Activated CD4-positive, alpha-beta T cell treated with anti-CD3 and anti-CD28 coated beads, Interleukin-2, Interleukin-4, amounts not matched to agents 100 ng/mL and 50 ng/mL, durations not matched to agents 16 hours and 8 hours (primary cell): ENCODE data around the gene CNPY4.
A peak's percentile ranks its signal among the peaks of the same experiment; 100 is the strongest.

Source experiments
- DNase-seq: peaks from one replicate; pipeline ENCODE4 v3.0.0-alpha.2; 2020; ENCODE audit warnings: low spot score

Gene CNPY4

GRCh38 chr7:100091411-100092181 is 27.8 kb upstream of the CNPY4 start:
- DNase-seq: no peak

- DNase-seq: no peak
Observed at GRCh38 chr7:100093054-100093453, 26.4 kb upstream of the CNPY4 start.

GRCh38 chr7:100093498-100093897 is 25.9 kb upstream of the CNPY4 start:
- DNase-seq: no peak

- no peak for DNase-seq
Observed at GRCh38 chr7:100093925-100094486, 25.4 kb upstream of the CNPY4 start.

GRCh38 chr7:100095289-100095688 is 24.1 kb upstream of the CNPY4 start:
- no peak for DNase-seq

- no peak for DNase-seq
Observed at GRCh38 chr7:100095704-100096103, 23.7 kb upstream of the CNPY4 start.

GRCh38 chr7:100098913-100099312 is 20.5 kb upstream of the CNPY4 start:
- no peak for DNase-seq

- DNase-seq: no peak
Observed at GRCh38 chr7:100099452-100099851, 20.0 kb upstream of the CNPY4 start.

- peak; percentile 87 for DNase-seq
Observed at GRCh38 chr7:100100420-100101015, 18.9 kb upstream of the CNPY4 start.

- DNase-seq: peak; percentile 99
Observed at GRCh38 chr7:100101016-100101862, 18.2 kb upstream of the CNPY4 start, which contains the start of the genes AP4M1 and MCM7. Gene AP4M1 (plus strand): TSS chr7:100101643. CDS start chr7:100101715, 72 bp downstream. Gene MCM7 (minus strand): TSS chr7:100101397. CDS start chr7:100101294, 103 bp downstream.

GRCh38 chr7:100102950-100103840 is 16.2 kb upstream of the CNPY4 start:
- no peak for DNase-seq

- no peak for DNase-seq
Observed at GRCh38 chr7:100105534-100105933, 13.9 kb upstream of the CNPY4 start.

GRCh38 chr7:100106633-100107032 is 12.8 kb upstream of the CNPY4 start:
- no peak for DNase-seq

GRCh38 chr7:100107125-100107737 is 12.2 kb upstream of the CNPY4 start:
- no peak for DNase-seq

GRCh38 chr7:100107890-100108289 is 11.5 kb upstream of the CNPY4 start:
- DNase-seq: no peak

GRCh38 chr7:100109521-100110163 is 9.8 kb upstream of the CNPY4 start:
- no peak for DNase-seq

GRCh38 chr7:100111156-100111555 is 8.3 kb upstream of the CNPY4 start:
- DNase-seq: no peak

- DNase-seq: no peak
Observed at GRCh38 chr7:100111914-100112313, 7.5 kb upstream of the CNPY4 start.

GRCh38 chr7:100115026-100115425 is 4.4 kb upstream of the CNPY4 start:
- no peak for DNase-seq

- DNase-seq: no peak
Observed at GRCh38 chr7:100118388-100119071, 904 bp upstream of the CNPY4 start.
